K562 (cell line): ENCODE results near the gene RHOC.

Experiments
- ATF7 ChIP-seq: fragments of 450-650 bp; IDR thresholded peaks from 2 replicates; pipeline ENCODE4 v1.7.1; 2014; ENCODE audit warnings: mild to moderate bottlenecking, moderate library complexity
- E2F4 ChIP-seq: sonication (generic); formaldehyde crosslinking; IDR thresholded peaks from 2 replicates; pipeline ENCODE4 v1.8.0; 2022; ENCODE audit warnings: mild to moderate bottlenecking, low read depth, missing genetic modification reagents
- NFE2L1 ChIP-seq: fragments of 450-650 bp; IDR thresholded peaks from 2 replicates; pipeline ENCODE4 v1.6.1; 2016; ENCODE audit warnings: missing genetic modification characterization, low read depth, mild to moderate bottlenecking, missing compliant biosample characterization, moderate library complexity, borderline replicate concordance
- PCBP2 ChIP-seq: fragments of 200-400 bp; formaldehyde crosslinking; IDR thresholded peaks from 2 replicates; pipeline ENCODE4 v1.6.1; 2018; ENCODE audit warnings: low read length, low read depth, mild to moderate bottlenecking, moderate library complexity; ENCODE audit not compliant: poor library complexity, severe bottlenecking
- POLR2AphosphoS2 ChIP-seq: IDR thresholded peaks from 2 replicates; pipeline ENCODE4 v1.6.1; 2012; ENCODE audit warnings: low read length, improper control_type of control experiment
- RERE ChIP-seq: sonication (generic); formaldehyde crosslinking; IDR thresholded peaks from 2 replicates; pipeline ENCODE4 v1.8.0; 2023; ENCODE audit warnings: missing genetic modification reagents, mild to moderate bottlenecking, borderline replicate concordance

- TF ChIP-seq NFE2L1 (no peak), RERE (CRISPR knock-in tag) (no peak), PCBP2 (no peak), ATF7 (no peak), POLR2AphosphoS2 (no peak), E2F4 (CRISPR knock-in tag) (no peak)
Measured at GRCh38 chr1:112702067-112702395, 4.9 kb downstream of the RHOC start.
